ENCODE data around the gene RAB37.

DNA sequence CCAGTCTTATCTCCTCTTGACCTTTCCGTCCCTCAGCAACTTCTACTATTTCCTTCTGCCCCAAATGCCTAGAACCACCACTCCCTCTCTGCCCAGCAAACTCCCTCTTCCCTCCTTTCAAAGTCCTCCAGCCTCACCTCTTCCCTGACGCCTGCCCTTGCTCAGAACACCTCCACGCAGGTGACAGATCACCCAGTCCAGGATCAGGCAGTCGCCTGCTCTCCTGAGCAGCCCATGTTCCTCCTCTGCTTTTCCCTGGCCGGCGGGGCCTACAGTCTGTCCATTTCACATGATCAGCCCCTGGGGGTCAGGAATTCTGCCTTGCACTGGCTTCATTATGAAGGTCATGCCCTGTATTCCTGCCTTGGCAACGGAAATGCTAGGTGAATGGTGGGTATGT lies 24.8 kb upstream of the RAB37 start:
- TF ChIP-seq GATA2 (IDR thresholded peaks at IDR 0.05; ENCODE audit: low read depth, low read length), result no peak
- no peak for TF ChIP-seq GATA3 (IDR thresholded peaks at IDR 0.05; ENCODE audit: low read depth, low read length)

All from SH-SY5Y (cell line).